Mesendoderm (in vitro differentiated cells): Measurements from ENCODE around the gene PUSL1. TPM values are rescaled to one million over a fixed set of nuclear protein-coding genes. Genes with fewer than 3 reads are reported as not detected.
A peak's percentile ranks its signal among the peaks of the same experiment; 100 is the strongest.

Experiments used
- DNase-seq: peaks from one replicate; pipeline ENCODE4 v3.0.0; 2013
- H2AK5ac ChIP-seq: 2 replicates; pipeline ENCODE4 v1.6.1; 2013; ENCODE audit warnings: low read length, inconsistent platforms
- H2BK120ac ChIP-seq: 2 replicates; pipeline ENCODE4 v1.6.1; 2013; ENCODE audit warnings: low read depth, mild to moderate bottlenecking, low read length, moderate library complexity, mixed read lengths
- H2BK15ac ChIP-seq: replicated peaks from 2 replicates; pipeline ENCODE4 v1.6.1; 2013; ENCODE audit warnings: low read depth, mild to moderate bottlenecking, moderate library complexity
- H2BK5ac ChIP-seq: 2 replicates; pipeline ENCODE4 v1.6.1; 2013; ENCODE audit warnings: low read length, inconsistent platforms
- H3K18ac ChIP-seq: 2 replicates; pipeline ENCODE4 v1.6.1; 2013; ENCODE audit warnings: mild to moderate bottlenecking, low read length, mixed read lengths
- H3K23ac ChIP-seq: one replicate; pipeline ENCODE4 v1.6.1; 2013; ENCODE audit warnings: low read length
- H3K27ac ChIP-seq: 2 replicates; pipeline ENCODE4 v1.5.1; 2013; ENCODE audit warnings: low read depth, mild to moderate bottlenecking, inconsistent platforms, low read length, moderate library complexity
- H3K27me3 ChIP-seq: 2 replicates; pipeline ENCODE4 v1.6.1; 2013; ENCODE audit warnings: low read length, control low read depth, mild to moderate bottlenecking, inconsistent platforms; ENCODE audit not compliant: insufficient read depth, poor library complexity
- H3K36me3 ChIP-seq: 2 replicates; pipeline ENCODE4 v1.6.1; 2013; ENCODE audit warnings: low read length, inconsistent platforms; ENCODE audit not compliant: control insufficient read depth, insufficient read depth
- H3K4ac ChIP-seq: one replicate; pipeline ENCODE4 v1.6.1; 2013; ENCODE audit warnings: low read depth, mild to moderate bottlenecking, low read length, moderate library complexity
- H3K4me1 ChIP-seq: 2 replicates; pipeline ENCODE4 v1.6.1; 2013; ENCODE audit warnings: low read depth, low read length, inconsistent platforms; ENCODE audit not compliant: control insufficient read depth
- H3K4me2 ChIP-seq: 2 replicates; pipeline ENCODE4 v1.6.1; 2013; ENCODE audit warnings: low read length
- H3K4me3 ChIP-seq: 2 replicates; pipeline ENCODE4 v1.5.1; 2013; ENCODE audit warnings: mild to moderate bottlenecking, low read length
- H3K56ac ChIP-seq: one replicate; pipeline ENCODE4 v1.6.1; 2013; ENCODE audit warnings: low read length
- H3K79me1 ChIP-seq: 2 replicates; pipeline ENCODE4 v1.6.1; 2013; ENCODE audit warnings: low read length, inconsistent platforms
- H3K79me2 ChIP-seq: 2 replicates; pipeline ENCODE4 v1.6.1; 2013; ENCODE audit warnings: mild to moderate bottlenecking, low read length; ENCODE audit not compliant: control insufficient read depth, insufficient read depth
- H3K9ac ChIP-seq: 2 replicates; pipeline ENCODE4 v1.6.1; 2013; ENCODE audit warnings: low read length, inconsistent platforms
- H4K5ac ChIP-seq: one replicate; pipeline ENCODE4 v1.6.1; 2013; ENCODE audit warnings: low read length
- H4K8ac ChIP-seq: one replicate; pipeline ENCODE4 v1.6.1; 2013; ENCODE audit warnings: low read depth, mild to moderate bottlenecking, control low read depth, low read length, moderate library complexity
- WGBS: extraction: QIAGEN DNeasy Blood & Tissue Kit; methylation state at CpG from one replicate; pipeline ENCODE4 v1.1.7; 2013; ENCODE audit warnings: low lambda C conversion rate, missing lambda C conversion rate; ENCODE audit not compliant: insufficient coverage; ENCODE audit errors: extremely low coverage; 5-methylcytosine and 5-hydroxymethylcytosine counted together
- polyA plus RNA-seq, 2 experiments: library from polyadenylated mRNA; stranded (reverse); fragments of 200-250 nt; gene quantifications; one replicate each; pipeline ENCODE4 v1.2.3, GENCODE V29; 2013

PUSL1 gene, protein sequence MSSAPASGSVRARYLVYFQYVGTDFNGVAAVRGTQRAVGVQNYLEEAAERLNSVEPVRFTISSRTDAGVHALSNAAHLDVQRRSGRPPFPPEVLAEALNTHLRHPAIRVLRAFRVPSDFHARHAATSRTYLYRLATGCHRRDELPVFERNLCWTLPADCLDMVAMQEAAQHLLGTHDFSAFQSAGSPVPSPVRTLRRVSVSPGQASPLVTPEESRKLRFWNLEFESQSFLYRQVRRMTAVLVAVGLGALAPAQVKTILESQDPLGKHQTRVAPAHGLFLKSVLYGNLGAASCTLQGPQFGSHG
- polyA plus RNA-seq (2013, experiment 1 of 2), result 24.0 TPM
- polyA plus RNA-seq (2013, experiment 2 of 2), result 25.0 TPM

DNA sequence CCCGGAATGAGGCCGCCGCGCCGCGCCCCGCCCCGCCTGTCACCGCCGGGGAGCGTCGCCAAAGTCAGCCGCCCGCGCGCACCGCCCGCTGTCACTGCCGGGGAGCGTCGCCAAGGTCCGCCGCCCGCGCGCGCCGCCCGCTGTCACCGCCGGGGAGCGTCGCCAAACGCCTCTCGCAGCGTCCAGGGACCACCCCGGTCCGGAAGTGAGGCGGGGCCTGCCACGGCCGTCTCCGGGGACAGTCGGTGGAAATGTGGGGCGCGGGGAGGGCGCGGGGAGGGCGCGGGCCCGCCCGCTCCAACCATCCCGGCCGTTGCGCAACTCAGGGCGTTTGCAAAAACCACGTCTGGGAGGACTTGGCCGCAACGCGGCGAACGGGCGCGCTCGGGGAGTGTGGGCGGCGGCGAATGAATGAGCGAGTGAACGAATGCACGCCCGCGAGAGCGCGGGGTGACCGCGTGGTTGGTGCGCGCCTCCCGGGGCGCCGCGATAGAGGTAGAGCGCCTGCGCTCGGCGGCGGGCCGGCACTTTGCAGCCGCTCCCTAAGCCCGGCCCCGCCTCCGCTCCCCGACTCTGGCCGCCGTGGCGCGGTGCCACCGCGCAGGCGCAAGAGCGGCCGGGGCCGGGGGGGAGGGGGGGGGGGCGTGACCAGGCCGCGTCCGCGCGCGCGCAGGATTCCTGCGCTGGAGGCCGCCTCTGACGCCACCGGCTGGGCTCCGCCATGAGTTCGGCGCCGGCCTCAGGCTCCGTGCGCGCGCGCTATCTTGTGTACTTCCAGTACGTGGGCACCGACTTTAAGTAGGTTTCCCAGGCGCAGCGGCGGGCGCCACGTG lies at the start of gene PUSL1, which contains the start of gene ACAP3:
TSS of gene PUSL1 (plus strand) at position 675 of the 833 bp plus-strand sequence. CDS start at position 722, 47 bp downstream.
TSS of gene ACAP3 (minus strand) at position 8 of the 833 bp plus-strand sequence. CDS start 115 bp downstream, outside the sequence.
- Histone ChIP-seq H2BK5ac (peak within 1 kb of the TSS; percentile 59), H3K23ac (peak within 1 kb of the TSS; percentile 66), H3K4me3 (peak within 1 kb of the TSS; percentile 74), H3K27ac (peak within 1 kb of the TSS; percentile 89), H3K79me2 (peaks cover 3% of the 10 kb centered on the region), H3K4ac (peak within 1 kb of the TSS; percentile 73), H3K79me1 (peaks cover 11% of the 10 kb centered on the region), H3K27me3 (no peaks in the 10 kb centered on the region), H3K4me2 (peak within 1 kb of the TSS; percentile 89), H2BK120ac (no peak within 1 kb of the TSS), H4K5ac (no peak within 1 kb of the TSS), H2BK15ac (no peak within 1 kb of the TSS), H3K18ac (peak within 1 kb of the TSS; percentile 29), H3K36me3 (peaks cover 9% of the 10 kb centered on the region), H3K4me1 (peaks cover 11% of the 10 kb centered on the region), H3K9ac (peak within 1 kb of the TSS; percentile 94), H2AK5ac (peak within 1 kb of the TSS; percentile 17), H3K56ac (peak within 1 kb of the TSS; percentile 95), H4K8ac (no peak within 1 kb of the TSS)
- DNase-seq, result peak; percentile 93
- WGBS, result no CpG with 5 or more reads among the region's 131 CpGs

DNA sequence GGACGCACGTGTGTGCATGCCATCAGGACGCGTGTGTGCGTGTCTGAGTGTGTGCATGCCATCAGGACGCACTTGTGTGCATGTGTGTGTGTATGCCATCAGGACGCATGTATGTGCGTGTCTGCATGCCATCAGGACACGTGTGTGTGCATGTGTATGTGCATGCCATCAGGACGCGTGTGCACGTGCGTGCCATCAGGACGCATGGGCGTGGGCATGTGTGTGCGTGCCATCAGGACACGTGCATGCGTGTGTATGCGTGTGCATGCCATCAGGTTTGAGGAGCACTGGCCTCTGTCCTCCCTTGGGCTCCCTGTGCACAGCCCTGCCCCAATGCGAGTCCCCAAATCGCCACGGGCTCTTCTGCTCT lies 49.3 kb upstream of the PUSL1 start:
- Histone ChIP-seq H3K4me3 (no peak overlapping the region), H3K36me3 (peaks cover 20% of the 10 kb centered on the region), H3K27me3 (no peaks in the 10 kb centered on the region), H3K27ac (no peak overlapping the region), H4K5ac (no peak overlapping the region), H2BK5ac (no peak overlapping the region), H3K4me2 (no peak overlapping the region), H3K23ac (no peak overlapping the region), H3K9ac (no peak overlapping the region), H3K18ac (no peak overlapping the region), H3K4ac (no peak overlapping the region), H3K4me1 (no peaks in the 10 kb centered on the region), H2BK15ac (no peak overlapping the region), H2BK120ac (no peak overlapping the region), H4K8ac (no peak overlapping the region), H3K79me1 (peaks cover 10% of the 10 kb centered on the region), H3K79me2 (no peaks in the 10 kb centered on the region), H2AK5ac (no peak overlapping the region), H3K56ac (no peak overlapping the region)
- no peak for DNase-seq
- WGBS, result no CpG with 5 or more reads among the region's 22 CpGs

DNA sequence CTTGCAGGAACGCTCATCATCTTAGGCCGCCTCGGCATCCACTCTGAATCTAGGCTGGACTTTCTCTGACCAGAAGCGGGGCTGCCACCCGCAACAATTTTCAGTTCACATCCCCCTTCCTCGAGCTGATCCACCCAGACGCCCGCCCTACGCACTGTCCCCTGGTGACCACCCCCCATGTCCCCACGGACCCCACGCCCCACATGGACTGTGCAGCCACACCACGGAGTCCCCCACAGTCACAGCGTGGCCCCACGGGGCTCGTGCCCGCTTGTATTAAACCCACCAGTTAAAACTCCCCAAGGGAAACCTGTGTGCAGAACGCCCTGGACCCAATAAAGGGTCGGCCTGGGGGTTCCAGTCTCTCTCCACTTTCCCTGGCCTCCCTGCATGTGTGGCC lies 48.9 kb upstream of the PUSL1 start:
- Histone ChIP-seq H3K79me2 (no peaks in the 10 kb centered on the region), H2BK15ac (no peak overlapping the region), H3K23ac (no peak overlapping the region), H3K36me3 (peaks cover 20% of the 10 kb centered on the region), H3K18ac (no peak overlapping the region), H3K9ac (no peak overlapping the region), H3K56ac (no peak overlapping the region), H2AK5ac (no peak overlapping the region), H3K4me3 (no peak overlapping the region), H4K8ac (no peak overlapping the region), H4K5ac (no peak overlapping the region), H3K27me3 (no peaks in the 10 kb centered on the region), H2BK5ac (no peak overlapping the region), H3K4me1 (no peaks in the 10 kb centered on the region), H3K4me2 (no peak overlapping the region), H2BK120ac (no peak overlapping the region), H3K27ac (no peak overlapping the region), H3K4ac (no peak overlapping the region), H3K79me1 (peaks cover 10% of the 10 kb centered on the region)
- WGBS, result no CpG with 5 or more reads among the region's 18 CpGs
- DNase-seq, result no peak

DNA sequence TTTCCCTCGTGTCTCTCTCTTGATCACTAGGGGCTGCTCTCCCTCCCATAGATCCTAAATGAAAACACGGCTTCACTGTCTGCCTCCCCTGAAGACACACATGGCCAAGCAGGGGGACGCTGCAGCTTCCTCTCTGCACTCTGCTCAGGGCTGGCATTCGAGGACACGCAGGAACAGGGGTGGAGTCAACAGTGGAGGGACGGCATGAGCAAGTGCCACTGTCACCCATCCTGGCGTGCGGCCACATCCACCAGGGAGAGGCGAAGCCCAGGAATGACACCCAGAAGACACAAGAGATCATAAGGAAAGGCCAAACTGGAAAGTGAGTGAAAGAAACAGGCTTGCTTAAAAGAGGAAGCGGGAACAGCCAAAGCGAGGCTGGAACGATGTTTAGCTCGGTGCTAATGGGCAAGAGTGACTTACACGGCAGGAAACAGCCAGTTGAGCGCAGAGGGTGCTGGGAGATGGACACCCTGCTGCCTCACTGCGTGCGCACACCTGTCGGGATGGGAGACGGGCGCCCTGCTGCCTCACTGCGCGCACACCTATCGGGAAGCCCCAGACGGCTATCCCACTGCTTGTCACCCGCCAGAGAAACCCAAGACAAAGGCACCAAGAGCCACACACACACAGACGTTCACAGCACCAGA lies 48.3 kb upstream of the PUSL1 start:
- Histone ChIP-seq H3K4me3 (no peak overlapping the region), H3K18ac (no peak overlapping the region), H3K27me3 (no peaks in the 10 kb centered on the region), H3K4me1 (no peaks in the 10 kb centered on the region), H3K9ac (no peak overlapping the region), H3K79me1 (peaks cover 11% of the 10 kb centered on the region), H2BK15ac (no peak overlapping the region), H3K36me3 (peaks cover 19% of the 10 kb centered on the region), H3K4ac (no peak overlapping the region), H3K56ac (no peak overlapping the region), H2BK5ac (no peak overlapping the region), H2BK120ac (no peak overlapping the region), H2AK5ac (no peak overlapping the region), H3K23ac (no peak overlapping the region), H4K8ac (no peak overlapping the region), H3K79me2 (no peaks in the 10 kb centered on the region), H4K5ac (no peak overlapping the region), H3K27ac (no peak overlapping the region), H3K4me2 (no peak overlapping the region)
- no CpG with 5 or more reads among the region's 26 CpGs for WGBS
- DNase-seq, result no peak

DNA sequence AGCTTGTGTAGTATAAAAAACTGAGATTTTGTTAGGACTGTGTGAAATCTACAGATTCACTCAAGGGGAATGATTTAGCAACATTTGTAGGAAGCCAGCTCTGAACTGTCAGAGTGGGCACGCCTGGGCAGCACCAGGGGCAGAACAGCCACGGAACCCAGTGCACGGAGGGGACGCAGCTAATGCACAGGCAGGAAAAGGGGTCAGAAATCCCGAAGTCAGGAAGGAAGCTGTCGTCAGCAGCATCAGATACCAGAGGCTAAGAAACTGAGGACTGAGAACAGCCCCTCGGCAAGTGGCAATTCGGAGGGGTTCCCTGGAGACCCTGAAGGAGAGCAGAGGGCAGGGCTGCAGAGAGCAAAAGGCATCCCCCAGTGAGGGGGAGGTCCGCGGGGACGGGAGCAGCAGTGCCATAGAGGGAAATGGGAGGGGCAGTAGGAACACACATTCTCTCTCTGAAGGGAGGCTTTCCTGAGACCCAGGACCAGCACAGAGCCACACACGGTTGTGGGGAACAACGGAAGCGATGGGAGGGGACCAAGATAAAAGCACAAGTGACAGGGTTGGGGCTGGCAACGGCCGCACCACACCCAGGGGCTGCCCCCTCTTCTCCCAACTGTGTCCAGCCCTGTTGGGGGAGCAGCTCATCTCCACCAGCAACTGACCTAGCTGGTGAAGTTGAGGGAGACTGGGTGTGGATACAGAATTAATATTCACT lies 47.4 kb upstream of the PUSL1 start:
- no peak overlapping the region for H3K4me3 ChIP-seq
- DNase-seq, result no peak
- no peak overlapping the region for H4K8ac ChIP-seq
- H3K4me1 ChIP-seq, result no peaks in the 10 kb centered on the region
- peaks cover 10% of the 10 kb centered on the region for H3K79me1 ChIP-seq
- H3K23ac ChIP-seq, result no peak overlapping the region
- H2BK120ac ChIP-seq, result no peak overlapping the region
- no peak overlapping the region for H3K27ac ChIP-seq
- no peak overlapping the region for H3K9ac ChIP-seq
- no peaks in the 10 kb centered on the region for H3K27me3 ChIP-seq
- H2AK5ac ChIP-seq, result no peak overlapping the region
- no peak overlapping the region for H2BK5ac ChIP-seq
- H3K18ac ChIP-seq, result no peak overlapping the region
- peaks cover 14% of the 10 kb centered on the region for H3K36me3 ChIP-seq
- no peak overlapping the region for H3K4me2 ChIP-seq
- no peak overlapping the region for H3K56ac ChIP-seq
- WGBS, result no CpG with 5 or more reads among the region's 16 CpGs
- no peak overlapping the region for H4K5ac ChIP-seq
- no peak overlapping the region for H3K4ac ChIP-seq
- no peak overlapping the region for H2BK15ac ChIP-seq
- H3K79me2 ChIP-seq, result no peaks in the 10 kb centered on the region
